GM12878 (cell line): ENCODE data around the gene OR52I2. TPM values are rescaled to one million over a fixed set of nuclear protein-coding genes. Genes with fewer than 3 reads are reported as not detected.

Experiments
- ATAC-seq: fragments of 200-7000 bp; cut with Tn5 transposase; 3 replicates; pipeline ENCODE4 v1.9.1; 2020; ENCODE audit warnings: mild to moderate bottlenecking, moderate library complexity
- BruUV-seq: library from RNA; stranded (reverse); fragments of 400-500 nt; replicated peaks from 2 replicates; lab custom pipeline; 2021; lab: Mats Ljungman, UMichigan
- CTCF ChIA-PET: fragments of 300-600 bp; sonication (Branson Sonifier 250); formaldehyde crosslinking; extraction: SDS; loops from one replicate; lab custom pipeline; 2021; ENCODE audit warnings: inconsistent platforms; lab: Yijun Ruan, JAX
- POLR2A ChIA-PET: fragments of 350-600 bp; formaldehyde crosslinking; extraction: SDS; loops from one replicate; lab custom pipeline; 2021; ENCODE audit warnings: inconsistent platforms; lab: Charles Lee
- RAD21 ChIA-PET: fragments of 300-600 bp; sonication (Branson Sonifier 250); formaldehyde crosslinking; loops from one replicate; lab custom pipeline; 2023; ENCODE audit warnings: antibody characterized with exemption; ENCODE audit not compliant: unreplicated experiment; lab: Charles Lee
- SMC1A ChIA-PET: fragments of 300-600 bp; sonication (Branson Sonifier 250); formaldehyde crosslinking; loops from one replicate; lab custom pipeline; 2023; ENCODE audit not compliant: unreplicated experiment, uncharacterized antibody; lab: Charles Lee
- DNase-seq: peaks from one replicate; pipeline ENCODE4 v3.0.0-alpha.2; 2011; ENCODE audit warnings: low read depth, low spot score
- FAIRE-seq: peaks from 3 replicates; lab custom pipeline; 2011; peaks lifted over from hg19 to GRCh38; lab: Jason Lieb, UNC
- H2AFZ ChIP-seq: 2 replicates; pipeline ENCODE4 v1.6.0; 2011; ENCODE audit warnings: low read depth, low read length, control low read depth; ENCODE audit not compliant: control insufficient read depth
- H3K27ac ChIP-seq: 2 replicates; pipeline ENCODE4 v1.5.1; 2011; ENCODE audit warnings: control low read depth; ENCODE audit not compliant: control insufficient read depth, insufficient read depth
- H3K27me3 ChIP-seq, 2 experiments: replicated peaks in 1 of 2; 2 replicates each; pipeline versions ENCODE4 v1.6.0 to v1.6.1; 2011; ENCODE audit warnings: low read length in 1 of 2; ENCODE audit not compliant: control insufficient read depth in 2 of 2, insufficient read depth in 2 of 2
- H3K36me3 ChIP-seq, 2 experiments: 2 replicates each; pipeline ENCODE4 v1.5.1; 2011; ENCODE audit warnings: low read length in 1 of 2; ENCODE audit not compliant: control insufficient read depth in 2 of 2, insufficient read depth in 2 of 2
- H3K4me1 ChIP-seq: 2 replicates; pipeline ENCODE4 v1.6.1; 2011; ENCODE audit warnings: mild to moderate bottlenecking, low read length, moderate library complexity, mixed read lengths; ENCODE audit not compliant: control insufficient read depth, insufficient read depth
- H3K4me2 ChIP-seq: 2 replicates; pipeline ENCODE4 v1.6.0; 2011; ENCODE audit warnings: control low read depth; ENCODE audit not compliant: control insufficient read depth, insufficient read depth
- H3K4me3 ChIP-seq: fragments of 200-600 bp; sonication (generic); 2 replicates; pipeline ENCODE4 v1.5.1; 2016
- H3K79me2 ChIP-seq: 2 replicates; pipeline ENCODE4 v1.6.0; 2011; ENCODE audit warnings: low read length; ENCODE audit not compliant: control insufficient read depth, insufficient read depth
- H3K9ac ChIP-seq: 2 replicates; pipeline ENCODE4 v1.8.0; 2011; ENCODE audit warnings: low read length, control low read depth, mixed read lengths; ENCODE audit not compliant: control insufficient read depth, insufficient read depth
- H3K9me3 ChIP-seq: replicated peaks from 3 replicates; pipeline ENCODE4 v1.5.1; 2011; ENCODE audit warnings: mild to moderate bottlenecking, low read length; ENCODE audit not compliant: control insufficient read depth, insufficient read depth
- H4K20me1 ChIP-seq: 2 replicates; pipeline ENCODE4 v1.6.0; 2011; ENCODE audit not compliant: control insufficient read depth, insufficient read depth
- ASH2L ChIP-seq: fragments of 300-600, 200-600 bp; sonication (generic); IDR thresholded peaks from 2 replicates; pipeline ENCODE4 v1.6.1; 2017; ENCODE audit warnings: low read depth, mild to moderate bottlenecking, borderline replicate concordance
- ATF2 ChIP-seq: IDR thresholded peaks from 2 replicates; pipeline ENCODE4 v1.6.1; 2012; ENCODE audit warnings: low read length, inconsistent platforms
- BACH1 ChIP-seq: fragments of 450-650 bp; IDR thresholded peaks from 2 replicates; pipeline ENCODE4 v1.6.1; 2017; ENCODE audit warnings: mild to moderate bottlenecking, borderline replicate concordance
- BHLHE40 ChIP-seq, 2 experiments: fragments of 450-650 bp in 1 of 2; IDR thresholded peaks; 2 replicates each; pipeline ENCODE4 v1.6.1; 2011 to 2017; ENCODE audit warnings: low read depth in 2 of 2, borderline replicate concordance in 1 of 2, improper control_type of control experiment in 1 of 2, low read length in 1 of 2, mild to moderate bottlenecking in 1 of 2
- CBFB ChIP-seq: IDR thresholded peaks from 2 replicates; pipeline ENCODE4 v1.6.1; 2016; ENCODE audit warnings: antibody characterized with exemption, low read depth
- CREB1 ChIP-seq: IDR thresholded peaks from 2 replicates; pipeline ENCODE4 v1.6.1; 2012; ENCODE audit warnings: low read depth, mild to moderate bottlenecking, inconsistent platforms
- HDAC6 ChIP-seq: fragments of 200-600 bp; sonication (generic); IDR thresholded peaks from one replicate; pipeline ENCODE4 v1.8.0; 2017; ENCODE audit warnings: antibody characterized with exemption; ENCODE audit not compliant: unreplicated experiment
- JUND ChIP-seq: IDR thresholded peaks from 2 replicates; pipeline ENCODE4 v1.6.1; 2012; ENCODE audit warnings: low read depth, mild to moderate bottlenecking, low read length, improper control_type of control experiment, moderate library complexity
- KAT2A ChIP-seq: conservative IDR thresholded peaks from 2 replicates; pipeline ENCODE4 v1.6.1; 2011; ENCODE audit warnings: low read depth, low read length; ENCODE audit not compliant: control insufficient read depth
- MTA2 ChIP-seq: fragments of 450-650 bp; IDR thresholded peaks from 2 replicates; pipeline ENCODE4 v1.6.1; 2016; ENCODE audit warnings: low read depth, mild to moderate bottlenecking, moderate library complexity
- PML ChIP-seq: IDR thresholded peaks from 2 replicates; pipeline ENCODE4 v1.6.1; 2012; ENCODE audit warnings: low read length, inconsistent platforms
- POLR2A ChIP-seq: IDR thresholded peaks from 2 replicates; pipeline ENCODE4 v1.6.1; 2011; ENCODE audit warnings: low read depth, mild to moderate bottlenecking, low read length
- SKIL ChIP-seq: fragments of 450-650 bp; IDR thresholded peaks from 2 replicates; pipeline ENCODE4 v1.6.1; 2017; ENCODE audit warnings: mild to moderate bottlenecking, low read depth, inconsistent platforms; ENCODE audit not compliant: poor library complexity, severe bottlenecking
- SMAD1 ChIP-seq: fragments of 450-650 bp; IDR thresholded peaks from 2 replicates; pipeline ENCODE4 v1.6.1; 2018; ENCODE audit warnings: mild to moderate bottlenecking, low read depth; ENCODE audit not compliant: partially characterized antibody
- TAF1 ChIP-seq: IDR thresholded peaks from 2 replicates; pipeline ENCODE4 v1.6.1; 2011; ENCODE audit warnings: mild to moderate bottlenecking, low read depth, low read length, borderline replicate concordance
- TCF7 ChIP-seq: IDR thresholded peaks from 2 replicates; pipeline ENCODE4 v1.6.1; 2014; ENCODE audit warnings: antibody characterized with exemption, borderline replicate concordance
- YY1 ChIP-seq: IDR thresholded peaks from 2 replicates; pipeline ENCODE4 v1.6.1; 2011; ENCODE audit warnings: low read depth, mild to moderate bottlenecking, low read length
- ZNF687 ChIP-seq: fragments of 450-650 bp; IDR thresholded peaks from 2 replicates; pipeline ENCODE4 v1.6.1; 2017; ENCODE audit warnings: mild to moderate bottlenecking, moderate library complexity
- WGBS: methylation state at CpG from one replicate; pipeline ENCODE4 v1.1.6; 2016; ENCODE audit warnings: low lambda C conversion rate; ENCODE audit not compliant: insufficient replicate concordance, insufficient coverage; ENCODE audit errors: missing lambda C conversion rate; 5-methylcytosine and 5-hydroxymethylcytosine counted together
- in situ Hi-C: fragments of 300-500 bp; cut with MboI; formaldehyde crosslinking; loops from 9 replicates; pipeline ENCODE4 v1.14.3; 2018; ENCODE audit warnings: mixed read lengths
- intact Hi-C: fragments of 100-400 bp; cut with micrococcal nuclease; formaldehyde crosslinking; loops from one replicate; pipeline ENCODE4 v1.14.2; 2022; ENCODE audit not compliant: unreplicated experiment
- polyA plus RNA-seq, 11 experiments: library from polyadenylated mRNA; depleted of rRNA in 4 of 11; unstranded in 6 of 11; stranded (reverse) in 5 of 11; fragments of >200 nt; fragmentation: Nextera tagmentation in 4 of 11; fragmentation: Illumina TruSeq in 1 of 11; extraction: Ambion mirVana in 4 of 11; extraction: Trizol in 1 of 11; gene quantifications; 1 replicate in 1 of 11; 2 replicates in 10 of 11; pipeline versions ENCODE4 v1.2.1 to v1.2.3, GENCODE V29; 2011 to 2016; ENCODE audit warnings: inconsistent platforms in 2 of 11, missing spikeins in 2 of 11, low read depth in 1 of 11
- total RNA-seq, 4 experiments: library from RNA; depleted of rRNA in 3 of 4; stranded (reverse); fragments of >200 nt in 3 of 4; fragmentation: Illumina TruSeq in 1 of 4; extraction: Trizol in 1 of 4; gene quantifications; 2 replicates each; pipeline versions ENCODE4 v1.2.1 to v1.2.3, GENCODE V29; 2013 to 2021

Gene OR52I2
- total and polyA plus RNA-seq, 10 of the 15 experiments (the other 5 are each of a cell fraction or from before 2014, with no cell fraction given) = 0.04 to 0.05 TPM; not detected in 8

- TF ChIP-seq BACH1 = no peak
- no peak for TF ChIP-seq CREB1
- TF ChIP-seq ATF2 = no peak
These were observed 7.5 kb downstream of the OR52I2 start (continued) for GRCh38 chr11:4589017-4589416.

GRCh38 chr11:4593739-4594138, 12.2 kb downstream of the OR52I2 start, which contains the start of gene OR52I1:
Gene OR52I1, plus strand, starts transcription at chr11:4594039. Its CDS starts 0 bp downstream, at chr11:4594039.
- no peaks in the 10 kb centered on the region for H3K9me3 ChIP-seq
- no peak for DNase-seq
- peaks cover 0 to 3% of the 10 kb centered on the region in 2 experiments; a peak in 1 of 4 replicates for H3K36me3 ChIP-seq
- H3K79me2 ChIP-seq = no peaks in the 10 kb centered on the region
- no peak within 1 kb of the TSS for H3K27ac ChIP-seq
- POLR2A ChIA-PET = no interaction called here
- no peaks in the 10 kb centered on the region for H4K20me1 ChIP-seq
- no peak for FAIRE-seq
- SMC1A ChIA-PET = interaction anchor here (1.2 kb wide), 1 partner anchor 10 kb away, joined by 3 read pairs; no protein-coding TSS in a partner anchor
- CTCF ChIA-PET = interaction anchor here (1.2 kb wide), 1 partner anchor 14 kb away, joined by 4 read pairs; no protein-coding TSS in a partner anchor
- H2AFZ ChIP-seq = no peak within 1 kb of the TSS
- WGBS = 88% methylated on average over 1 of the region's 1 CpG
- ATAC-seq = no peak
- RAD21 ChIA-PET = no interaction called here
- no peak within 1 kb of the TSS for H3K4me2 ChIP-seq
- intact Hi-C loops (no loop called here), in situ Hi-C loops (no loop called here)
- H3K4me1 ChIP-seq = no peaks in the 10 kb centered on the region
- H3K27me3 ChIP-seq = no peaks in the 10 kb centered on the region
- BruUV-seq = no TSS peak
- H3K9ac ChIP-seq = no peak within 1 kb of the TSS
- H3K4me3 ChIP-seq = no peak within 1 kb of the TSS
- TF ChIP-seq MTA2 (no peak), CBFB (no peak), BHLHE40 (IDR thresholded peaks at IDR 0.05; ENCODE audit: borderline replicate concordance in 1 of 2, low read depth in 2 of 2, low read length in 1 of 2) (no peak), PML (no peak), SMAD1 (no peak), SKIL (no peak), TAF1 (no peak), TCF7 (no peak), JUND (no peak), ZNF687 (no peak), POLR2A (no peak), ASH2L (no peak), HDAC6 (no peak), KAT2A (no peak), YY1 (no peak)
